ENCODE results near the gene SCYGR4. TPM values are rescaled to one million over a fixed set of nuclear protein-coding genes. Genes with fewer than 3 reads are reported as not detected.

SCYGR4 gene
- polyA plus RNA-seq, 3 donors: not detected

GRCh38 chr2:227570615-227571014, 46.7 kb upstream of the SCYGR4 start:
- no peak overlapping the region for H3K9ac ChIP-seq (ENCODE audit: insufficient read depth, low read length, poor library complexity, severe bottlenecking)
- Mint-ChIP-seq H3K27ac (no peak overlapping the region), H3K36me3 (peaks cover 4 to 5% of the 10 kb centered on the region in 2 donors), H3K9me3 (no peaks in the 10 kb centered on the region), H3K4me3 (no peak overlapping the region), H3K27me3 (ENCODE audit: low read depth in 3 of 3) (peaks cover 0 to 9% (median 2%) of the 10 kb centered on the region in 3 donors), H3K4me1 (no peaks in the 10 kb centered on the region)
- H3K4me3 ChIP-seq (replicated peaks in 1 of 3; ENCODE audit: low read depth in 2 of 3, low read length in 3 of 3): no peak overlapping the region
- H2AFZ ChIP-seq (ENCODE audit: insufficient read depth, low read depth, low read length, poor library complexity, severe bottlenecking): no peak overlapping the region
- no peak overlapping the region for H3K27ac ChIP-seq (ENCODE audit: low read depth in 1 of 2, low read length in 2 of 2)
- no peaks in the 10 kb centered on the region for H3K4me1 ChIP-seq (ENCODE audit: control insufficient read depth in 1 of 2, insufficient read depth in 2 of 2, low read length in 2 of 2)
- no peaks in the 10 kb centered on the region for H3K79me2 ChIP-seq (ENCODE audit: insufficient read depth, low read length)
- 71% methylated on average over 1 of the region's 1 CpG for WGBS (ENCODE audit: insufficient coverage)
- peaks cover 0 to 6% of the 10 kb centered on the region in 2 donors for H3K36me3 ChIP-seq (replicated peaks in 1 of 2; ENCODE audit: control insufficient read depth in 1 of 2, insufficient read depth in 2 of 2, low read length in 2 of 2)
- no peaks in the 10 kb centered on the region for H3K9me3 ChIP-seq (replicated peaks in 1 of 2; ENCODE audit: control insufficient read depth in 1 of 2, insufficient read depth in 1 of 2, low read length in 2 of 2)
- no peak for TF ChIP-seq CTCF (IDR thresholded peaks at IDR 0.05)
- H3K4me2 ChIP-seq (replicated peaks; ENCODE audit: extremely low read depth, low read length, poor library complexity, severe bottlenecking): no peak overlapping the region
- peaks cover 16% of the 10 kb centered on the region for H4K20me1 ChIP-seq (ENCODE audit: insufficient read depth, low read length)
- no peaks in the 10 kb centered on the region for H3K27me3 ChIP-seq (ENCODE audit: control insufficient read depth in 2 of 2, insufficient read depth in 2 of 2, low read length in 2 of 2)
- intact Hi-C loops (cut with micrococcal nuclease): no loop called here
- DNase-seq: no peak

- no peak overlapping the region for H3K4me3 Mint-ChIP-seq
- no peak overlapping the region for H3K9ac ChIP-seq (ENCODE audit: insufficient read depth, low read length, poor library complexity, severe bottlenecking)
- H3K9me3 ChIP-seq (replicated peaks in 1 of 2; ENCODE audit: control insufficient read depth in 1 of 2, insufficient read depth in 1 of 2, low read length in 2 of 2): no peaks in the 10 kb centered on the region
- no peaks in the 10 kb centered on the region for H3K4me1 ChIP-seq (ENCODE audit: control insufficient read depth in 1 of 2, insufficient read depth in 2 of 2, low read length in 2 of 2)
- intact Hi-C loops (cut with micrococcal nuclease): no loop called here
- no peak overlapping the region for H3K4me2 ChIP-seq (replicated peaks; ENCODE audit: extremely low read depth, low read length, poor library complexity, severe bottlenecking)
- peaks cover 0 to 11% (median 2%) of the 10 kb centered on the region in 3 donors for H3K27me3 Mint-ChIP-seq (ENCODE audit: low read depth in 3 of 3)
- no peak for DNase-seq
- no peak overlapping the region for H3K27ac ChIP-seq (ENCODE audit: low read depth in 1 of 2, low read length in 2 of 2)
- no peaks in the 10 kb centered on the region for H3K9me3 Mint-ChIP-seq
- no peaks in the 10 kb centered on the region for H3K36me3 ChIP-seq (replicated peaks in 1 of 2; ENCODE audit: control insufficient read depth in 1 of 2, insufficient read depth in 2 of 2, low read length in 2 of 2)
- no peak overlapping the region for H3K27ac Mint-ChIP-seq
- no peaks in the 10 kb centered on the region for H3K79me2 ChIP-seq (ENCODE audit: insufficient read depth, low read length)
- no peaks in the 10 kb centered on the region for H3K27me3 ChIP-seq (ENCODE audit: control insufficient read depth in 2 of 2, insufficient read depth in 2 of 2, low read length in 2 of 2)
- no peaks in the 10 kb centered on the region for H4K20me1 ChIP-seq (ENCODE audit: insufficient read depth, low read length)
- no peak overlapping the region for H3K4me3 ChIP-seq (replicated peaks in 1 of 3; ENCODE audit: low read depth in 2 of 3, low read length in 3 of 3)
- no peak overlapping the region for H2AFZ ChIP-seq (ENCODE audit: insufficient read depth, low read depth, low read length, poor library complexity, severe bottlenecking)
- H3K36me3 Mint-ChIP-seq: no peaks in the 10 kb centered on the region
- no peak for TF ChIP-seq CTCF (IDR thresholded peaks at IDR 0.05)
- no peaks in the 10 kb centered on the region for H3K4me1 Mint-ChIP-seq
Observed at GRCh38 chr2:227576110-227576509, 41.2 kb upstream of the SCYGR4 start.
